HL-60 (cell line): ENCODE measurements around the gene COL5A3.

ENCODE experiments used
- CTCF ChIP-seq: IDR thresholded peaks from one replicate; pipeline ENCODE4 v1.5.1; 2011; ENCODE audit warnings: low read length, control low read depth, inconsistent platforms; ENCODE audit not compliant: insufficient read depth
- POLR2AphosphoS5 ChIP-seq: IDR thresholded peaks from 2 replicates; pipeline ENCODE4 v1.6.1; 2012; ENCODE audit warnings: low read depth

GRCh38 chr19:10036601-10037071 is 26.3 kb upstream of the COL5A3 start:
- TF ChIP-seq CTCF = no peak
- no peak for TF ChIP-seq POLR2AphosphoS5
